Type B pancreatic cell (in vitro differentiated cells): ENCODE results near the gene IL25. TPM values are rescaled to one million over a fixed set of nuclear protein-coding genes. Genes with fewer than 3 reads are reported as not detected.

Experiments used
- DNase-seq: peaks from one replicate; pipeline ENCODE4 v3.0.0; 2021; ENCODE audit warnings: mixed read lengths; ENCODE audit not compliant: unreplicated experiment; ENCODE audit errors: extremely low spot score
- H3K27ac Mint-ChIP-seq: 2 replicates; pipeline ENCODE4 v1.8.0; 2021; ENCODE audit warnings: mild to moderate bottlenecking, mixed read lengths
- H3K27me3 Mint-ChIP-seq: 2 replicates; pipeline ENCODE4 v1.8.0; 2021; ENCODE audit warnings: mixed read lengths
- H3K36me3 Mint-ChIP-seq: 2 replicates; pipeline ENCODE4 v1.8.0; 2021; ENCODE audit warnings: mixed read lengths
- H3K4me1 Mint-ChIP-seq: one replicate; pipeline ENCODE4 v1.8.0; 2021; ENCODE audit warnings: mixed read lengths; ENCODE audit not compliant: unreplicated experiment
- H3K4me3 Mint-ChIP-seq: 2 replicates; pipeline ENCODE4 v1.8.0; 2021; ENCODE audit warnings: mild to moderate bottlenecking, mixed read lengths
- H3K9me3 Mint-ChIP-seq: 2 replicates; pipeline ENCODE4 v1.8.0; 2021; ENCODE audit warnings: mixed read lengths
- CTCF ChIP-seq: fragments of 200-600 bp; sonication (generic); conservative IDR thresholded peaks from 2 replicates; pipeline ENCODE4 v1.5.0; 2021; ENCODE audit warnings: antibody characterized with exemption, mild to moderate bottlenecking
- total RNA-seq: library from RNA; stranded (reverse); gene quantifications from 2 replicates; pipeline ENCODE4 v1.2.1, GENCODE V29; 2021; ENCODE audit warnings: low replicate concordance

Gene IL25
- total RNA-seq, 1 donor from 2014 or later = not detected

GRCh38 chr14:23360496-23360895 is 12.1 kb upstream of the IL25 start:
- H3K4me1 Mint-ChIP-seq = peaks cover 21% of the 10 kb centered on the region

GRCh38 chr14:23361320-23361719 is 11.3 kb upstream of the IL25 start:
- Mint-ChIP-seq H3K36me3 (peaks cover 20% of the 10 kb centered on the region), H3K9me3 (no peaks in the 10 kb centered on the region), H3K4me1 (peaks cover 21% of the 10 kb centered on the region), H3K27ac (peak overlapping the region; percentile 11), H3K27me3 (no peaks in the 10 kb centered on the region), H3K4me3 (peak overlapping the region; percentile 63)
- no peak for DNase-seq
- TF ChIP-seq CTCF = no peak

More at GRCh38 chr14:23360496-23360895, 12.1 kb upstream of the IL25 start:
- Mint-ChIP-seq H3K36me3 (peaks cover 24% of the 10 kb centered on the region), H3K4me3 (no peak overlapping the region), H3K9me3 (no peaks in the 10 kb centered on the region), H3K27ac (no peak overlapping the region), H3K27me3 (no peaks in the 10 kb centered on the region)
- no peak for TF ChIP-seq CTCF
- DNase-seq = no peak

GRCh38 chr14:23361763-23362162 is 10.8 kb upstream of the IL25 start:
- Mint-ChIP-seq H3K27ac (no peak overlapping the region), H3K27me3 (peaks cover 1% of the 10 kb centered on the region), H3K9me3 (no peaks in the 10 kb centered on the region), H3K4me3 (peak overlapping the region; percentile 63), H3K4me1 (peaks cover 24% of the 10 kb centered on the region), H3K36me3 (peaks cover 17% of the 10 kb centered on the region)
- DNase-seq = no peak
- no peak for TF ChIP-seq CTCF

GRCh38 chr14:23362200-23362599 is 10.4 kb upstream of the IL25 start:
- no peaks in the 10 kb centered on the region for H3K9me3 Mint-ChIP-seq
- H3K27me3 Mint-ChIP-seq = peaks cover 6% of the 10 kb centered on the region
- H3K36me3 Mint-ChIP-seq = peaks cover 17% of the 10 kb centered on the region
- peaks cover 28% of the 10 kb centered on the region for H3K4me1 Mint-ChIP-seq
- H3K27ac Mint-ChIP-seq = no peak overlapping the region
- DNase-seq = no peak
- TF ChIP-seq CTCF = peak; percentile 53
- H3K4me3 Mint-ChIP-seq = peak overlapping the region; percentile 55

GRCh38 chr14:23364164-23365035 is 8.2 kb upstream of the IL25 start:
- Mint-ChIP-seq H3K36me3 (peaks cover 10% of the 10 kb centered on the region), H3K4me1 (peaks cover 29% of the 10 kb centered on the region), H3K27me3 (peaks cover 11% of the 10 kb centered on the region), H3K9me3 (no peaks in the 10 kb centered on the region), H3K27ac (peak overlapping the region; percentile 96), H3K4me3 (peak overlapping the region; percentile 96)
- no peak for DNase-seq
- TF ChIP-seq CTCF = no peak
